Liver (tissue), 3 donors: ENCODE measurements around the gene ACCSL.

Source experiments
- RXRA ChIP-seq, 2 donors: IDR thresholded peaks; 2 replicates each; pipeline ENCODE4 v1.6.1; 2017 to 2018; ENCODE audit warnings: antibody characterized with exemption in 2 of 2, mild to moderate bottlenecking in 1 of 2
- TF ChIP-seq, protein P1 (sequence below): fragments of 150-350 bp; IDR thresholded peaks from 2 replicates; pipeline ENCODE4 v1.5.1; 2017; ENCODE audit warnings: improper control_type of control experiment, low read depth, low read length; ENCODE audit not compliant: missing input control
- TF ChIP-seq, protein P2 (sequence below): IDR thresholded peaks from 2 replicates; pipeline ENCODE4 v1.6.1; 2016; ENCODE audit warnings: antibody characterized with exemption, mild to moderate bottlenecking
- donor health status: healthy.
- donor health status: healthy.

DNA sequence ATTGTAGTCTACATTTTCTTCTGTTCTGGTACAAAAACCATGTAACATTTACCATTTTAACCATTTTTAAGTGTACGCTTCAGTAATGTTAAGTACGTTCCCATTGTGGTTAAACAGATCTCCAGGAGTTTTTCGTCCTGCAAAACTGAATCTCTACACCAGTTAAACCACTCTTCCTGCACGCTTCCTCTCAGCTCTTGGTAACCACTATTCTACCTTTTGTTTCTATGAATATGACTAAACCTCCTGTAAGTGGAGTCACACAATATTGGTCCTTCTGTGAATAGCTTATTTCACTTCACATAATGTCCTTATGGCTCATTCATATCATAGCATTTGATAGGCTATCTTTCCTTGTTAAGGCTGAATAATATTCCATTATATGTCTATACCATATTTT lies 40.6 kb downstream of the ACCSL start:
- TF ChIP-seq, protein P1, sequence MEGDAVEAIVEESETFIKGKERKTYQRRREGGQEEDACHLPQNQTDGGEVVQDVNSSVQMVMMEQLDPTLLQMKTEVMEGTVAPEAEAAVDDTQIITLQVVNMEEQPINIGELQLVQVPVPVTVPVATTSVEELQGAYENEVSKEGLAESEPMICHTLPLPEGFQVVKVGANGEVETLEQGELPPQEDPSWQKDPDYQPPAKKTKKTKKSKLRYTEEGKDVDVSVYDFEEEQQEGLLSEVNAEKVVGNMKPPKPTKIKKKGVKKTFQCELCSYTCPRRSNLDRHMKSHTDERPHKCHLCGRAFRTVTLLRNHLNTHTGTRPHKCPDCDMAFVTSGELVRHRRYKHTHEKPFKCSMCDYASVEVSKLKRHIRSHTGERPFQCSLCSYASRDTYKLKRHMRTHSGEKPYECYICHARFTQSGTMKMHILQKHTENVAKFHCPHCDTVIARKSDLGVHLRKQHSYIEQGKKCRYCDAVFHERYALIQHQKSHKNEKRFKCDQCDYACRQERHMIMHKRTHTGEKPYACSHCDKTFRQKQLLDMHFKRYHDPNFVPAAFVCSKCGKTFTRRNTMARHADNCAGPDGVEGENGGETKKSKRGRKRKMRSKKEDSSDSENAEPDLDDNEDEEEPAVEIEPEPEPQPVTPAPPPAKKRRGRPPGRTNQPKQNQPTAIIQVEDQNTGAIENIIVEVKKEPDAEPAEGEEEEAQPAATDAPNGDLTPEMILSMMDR = no peak
- TF ChIP-seq, protein P2, sequence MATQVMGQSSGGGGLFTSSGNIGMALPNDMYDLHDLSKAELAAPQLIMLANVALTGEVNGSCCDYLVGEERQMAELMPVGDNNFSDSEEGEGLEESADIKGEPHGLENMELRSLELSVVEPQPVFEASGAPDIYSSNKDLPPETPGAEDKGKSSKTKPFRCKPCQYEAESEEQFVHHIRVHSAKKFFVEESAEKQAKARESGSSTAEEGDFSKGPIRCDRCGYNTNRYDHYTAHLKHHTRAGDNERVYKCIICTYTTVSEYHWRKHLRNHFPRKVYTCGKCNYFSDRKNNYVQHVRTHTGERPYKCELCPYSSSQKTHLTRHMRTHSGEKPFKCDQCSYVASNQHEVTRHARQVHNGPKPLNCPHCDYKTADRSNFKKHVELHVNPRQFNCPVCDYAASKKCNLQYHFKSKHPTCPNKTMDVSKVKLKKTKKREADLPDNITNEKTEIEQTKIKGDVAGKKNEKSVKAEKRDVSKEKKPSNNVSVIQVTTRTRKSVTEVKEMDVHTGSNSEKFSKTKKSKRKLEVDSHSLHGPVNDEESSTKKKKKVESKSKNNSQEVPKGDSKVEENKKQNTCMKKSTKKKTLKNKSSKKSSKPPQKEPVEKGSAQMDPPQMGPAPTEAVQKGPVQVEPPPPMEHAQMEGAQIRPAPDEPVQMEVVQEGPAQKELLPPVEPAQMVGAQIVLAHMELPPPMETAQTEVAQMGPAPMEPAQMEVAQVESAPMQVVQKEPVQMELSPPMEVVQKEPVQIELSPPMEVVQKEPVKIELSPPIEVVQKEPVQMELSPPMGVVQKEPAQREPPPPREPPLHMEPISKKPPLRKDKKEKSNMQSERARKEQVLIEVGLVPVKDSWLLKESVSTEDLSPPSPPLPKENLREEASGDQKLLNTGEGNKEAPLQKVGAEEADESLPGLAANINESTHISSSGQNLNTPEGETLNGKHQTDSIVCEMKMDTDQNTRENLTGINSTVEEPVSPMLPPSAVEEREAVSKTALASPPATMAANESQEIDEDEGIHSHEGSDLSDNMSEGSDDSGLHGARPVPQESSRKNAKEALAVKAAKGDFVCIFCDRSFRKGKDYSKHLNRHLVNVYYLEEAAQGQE = no peak
- no peak for TF ChIP-seq RXRA (IDR thresholded peaks at IDR 0.05)
